Heart right ventricle (tissue), 16 donors: Measurements from ENCODE around the gene KLHL29. TPM values are rescaled to one million over a fixed set of nuclear protein-coding genes. Genes with fewer than 3 reads are reported as not detected.

Experiments used
- ATAC-seq, 8 donors: fragments of 200-7000 bp; cut with Tn5 transposase; one replicate each; pipeline ENCODE4 v1.9.1; 2020; ENCODE audit warnings: mild to moderate bottlenecking in 8 of 8, moderate library complexity in 8 of 8, moderate number of reproducible peaks in 1 of 8
- DNase-seq, 2 donors: peaks; one replicate each; pipeline ENCODE4 v3.0.0-alpha.2; 2020
- H3K27ac ChIP-seq, 10 donors: fragments of 200-600 bp; sonication (generic) in 2 of 10; one replicate each; pipeline versions ENCODE4 v1.5.0 to v1.8.0; 2020 to 2022; ENCODE audit warnings: mild to moderate bottlenecking in 3 of 10
- H3K27me3 ChIP-seq, 7 donors: fragments of 200-600 bp; one replicate each; pipeline ENCODE4 v1.8.0; 2021 to 2022; ENCODE audit warnings: mild to moderate bottlenecking in 2 of 7
- H3K36me3 ChIP-seq, 9 donors: fragments of 200-600 bp; sonication (generic) in 1 of 9; one replicate each; pipeline versions ENCODE4 v1.5.0 to v1.8.0; 2020 to 2022; ENCODE audit warnings: mild to moderate bottlenecking in 2 of 9
- H3K4me1 ChIP-seq, 9 donors: fragments of 200-600 bp; sonication (generic) in 1 of 9; one replicate each; pipeline versions ENCODE4 v1.5.0 to v1.8.0; 2020 to 2022; ENCODE audit warnings: mild to moderate bottlenecking in 4 of 9
- H3K4me3 ChIP-seq, 10 donors: fragments of 200-600 bp; sonication (generic) in 2 of 10; one replicate each; pipeline versions ENCODE4 v1.5.0 to v1.8.0; 2020 to 2022; ENCODE audit warnings: mild to moderate bottlenecking in 7 of 10, moderate library complexity in 2 of 10
- H3K9me3 ChIP-seq, 11 donors: fragments of 200-600 bp in 10 of 11; sonication (generic) in 2 of 11; one replicate each; pipeline versions ENCODE4 v1.5.0 to v1.8.0; 2013 to 2022; ENCODE audit warnings: mild to moderate bottlenecking in 2 of 11, control low read depth in 1 of 11, moderate library complexity in 1 of 11
- CTCF ChIP-seq, 9 donors: fragments of 200-600 bp; sonication (generic) in 2 of 9; IDR thresholded peaks; one replicate each; pipeline versions ENCODE4 v1.5.0 to v1.8.0; 2021 to 2022; ENCODE audit warnings: antibody characterized with exemption in 9 of 9, mild to moderate bottlenecking in 5 of 9, moderate library complexity in 1 of 9
- WGBS, 2 donors: extraction: QIAGEN DNeasy Blood & Tissue Kit; methylation state at CpG; one replicate each; pipeline ENCODE4 v1.1.7; 2013; ENCODE audit warnings: inconsistent platforms in 1 of 2; 5-methylcytosine and 5-hydroxymethylcytosine counted together
- intact Hi-C, 10 donors: fragments of 100-400 bp; cut with DNase I; formaldehyde crosslinking; loops; one replicate each; pipeline versions ENCODE4 v1.11.1 to v1.14.2; 2022
- polyA plus RNA-seq, 2 donors: library from polyadenylated mRNA; stranded (reverse); fragments of 200-250 nt; gene quantifications; one replicate each; pipeline ENCODE4 v1.2.3, GENCODE V29; 2013
- total RNA-seq, 10 donors: library from RNA; stranded (reverse); fragmentation: NEBNext Ultra II Directional in 3 of 10; extraction: Animal tissue kit (Norgen Biotek cat#: 25700) in 3 of 10; gene quantifications; one replicate each; pipeline versions ENCODE4 v1.2.1 to v1.2.4, GENCODE V29; 2021 to 2023
- donor health status: Arrhythmogenic right ventricular cardiomyopathy.
- donor health status: ischemic (EF 13 %, LVEDD 7.1; RV severe dilation, severe dysfunction).
- donor health status: healthy with polysubstance abuse.
- donor health status: DM: no; HTN: yes; CAD: no.
- donor health status: DM: no; HTN: no; CAD: no.
- donor health status: ischemic (EF 25% LVEDD 6.9; RV normal size, moderate dysfunction).
- donor health status: ischemic (EF 25% LVEDD 5.7; RV mildly dilated, moderate dysfunction).
- donor health status: healthy.
- donor health status: DM: yes; HTN: yes; CAD: no.
- donor health status: Ischemic cardiomyopathy.
- donor health status: ischemic (EF 35%, LVEDD 5.7; RV mildly dilated, moderate dysfunction).
- donor health status: nonischemic (EF 11% LVEDD 7.7; RV severe dilation, severe dysfunction).
- donor health status: DM: yes; HTN: yes; CAD: no.
- donor health status: PGD.
- donor health status: ischemic (EF 29% LVEDD 5.4; RV normal size, mild dysfunction).
- donor health status: nonischemic (EF 23%, LVEDD 6.1; RV moderate dilation, normal function).

The KLHL29 gene
- total and polyA plus RNA-seq, 12 donors, result 0.71 to 1.5 (median 1.0) TPM

GRCh38 chr2:23456396-23456795, 71.4 kb downstream of the KLHL29 start:
- intact Hi-C loops, result no loop called here
- TF ChIP-seq CTCF (IDR thresholded peaks at IDR 0.05), result no peak
- no peaks in the 10 kb centered on the region for H3K9me3 ChIP-seq
- no peak overlapping the region for H3K4me3 ChIP-seq
- DNase-seq, result no peak
- peaks cover 0 to 25% (median 5%) of the 10 kb centered on the region in 9 donors for H3K4me1 ChIP-seq
- peaks cover 0 to 8% (median 0%) of the 10 kb centered on the region in 7 donors for H3K27me3 ChIP-seq
- ATAC-seq, result no peak
- 95 to 97% methylated on average over 17 of the region's 17 CpGs for WGBS, 2 donors
- H3K27ac ChIP-seq, result no peak overlapping the region
- no peaks in the 10 kb centered on the region for H3K36me3 ChIP-seq

GRCh38 chr2:23456881-23457760, 72.1 kb downstream of the KLHL29 start:
- TF ChIP-seq CTCF (IDR thresholded peaks at IDR 0.05), result no peak
- Histone ChIP-seq H3K27me3 (peaks cover 0 to 14% (median 0%) of the 10 kb centered on the region in 7 donors), H3K36me3 (no peaks in the 10 kb centered on the region), H3K9me3 (no peaks in the 10 kb centered on the region), H3K27ac (no peak overlapping the region), H3K4me3 (no peak overlapping the region), H3K4me1 (peaks cover 0 to 25% (median 5%) of the 10 kb centered on the region in 9 donors)
- DNase-seq (no peak), ATAC-seq (peak in 1 of 8 donors; percentile 11)
- intact Hi-C loops, result no loop called here
- 91 to 92% methylated on average over 20 of the region's 20 CpGs for WGBS, 2 donors

- Histone ChIP-seq H3K27ac (no peak overlapping the region), H3K36me3 (no peaks in the 10 kb centered on the region), H3K27me3 (peaks cover 0 to 16% (median 0%) of the 10 kb centered on the region in 7 donors), H3K9me3 (no peaks in the 10 kb centered on the region), H3K4me3 (no peak overlapping the region), H3K4me1 (peaks cover 0 to 22% (median 5%) of the 10 kb centered on the region in 9 donors)
- intact Hi-C loops, result no loop called here
- DNase-seq (no peak), ATAC-seq (no peak)
- WGBS, 2 donors, result 92 to 94% methylated on average over 13 of the region's 13 CpGs
- no peak for TF ChIP-seq CTCF (IDR thresholded peaks at IDR 0.05)
Observed at GRCh38 chr2:23457990-23458682, 73.2 kb downstream of the KLHL29 start.

- Histone ChIP-seq H3K36me3 (no peaks in the 10 kb centered on the region), H3K4me3 (no peak overlapping the region), H3K9me3 (no peaks in the 10 kb centered on the region), H3K27ac (no peak overlapping the region), H3K27me3 (peaks cover 0 to 24% (median 0%) of the 10 kb centered on the region in 7 donors), H3K4me1 (peaks cover 0 to 13% (median 4%) of the 10 kb centered on the region in 9 donors)
- ATAC-seq (no peak), DNase-seq (no peak)
- intact Hi-C loops, result no loop called here
- no peak for TF ChIP-seq CTCF (IDR thresholded peaks at IDR 0.05)
- 80 to 83% methylated on average over 2 of the region's 2 CpGs for WGBS, 2 donors
Observed at GRCh38 chr2:23459032-23459431, 74.1 kb downstream of the KLHL29 start.
